Lung (tissue), 12 donors: Measurements from ENCODE around the gene GOLGA1. TPM values are rescaled to one million over a fixed set of nuclear protein-coding genes. Genes with fewer than 3 reads are reported as not detected.

ENCODE experiments used
- ATAC-seq: fragments of 200-7000 bp; cut with Tn5 transposase; one replicate; pipeline ENCODE4 v1.9.1; 2020; ENCODE audit warnings: moderate number of reproducible peaks; ENCODE audit not compliant: insufficient read depth, low FRiP score
- DNase-seq, 3 donors: peaks; one replicate each; pipeline ENCODE4 v3.0.0-alpha.2; 2013 to 2017
- H3K27ac ChIP-seq, 2 donors: one replicate each; pipeline ENCODE4 v1.5.1; 2013; ENCODE audit warnings: mild to moderate bottlenecking in 2 of 2, moderate library complexity in 2 of 2, control low read depth in 1 of 2, inconsistent platforms in 1 of 2, low read depth in 1 of 2, low read length in 1 of 2
- H3K27me3 ChIP-seq, 3 donors: one replicate each; pipeline ENCODE4 v1.5.1; 2013; ENCODE audit warnings: low read length in 2 of 3; ENCODE audit not compliant: control insufficient read depth in 3 of 3, insufficient read depth in 3 of 3
- H3K36me3 ChIP-seq, 4 donors: one replicate each; pipeline ENCODE4 v1.5.1; 2013; ENCODE audit warnings: low read length in 4 of 4, mild to moderate bottlenecking in 1 of 4, moderate library complexity in 1 of 4; ENCODE audit not compliant: control insufficient read depth in 4 of 4, insufficient read depth in 4 of 4
- H3K4me1 ChIP-seq, 5 donors: one replicate each; pipeline ENCODE4 v1.5.1; 2013; ENCODE audit warnings: low read length in 5 of 5, mild to moderate bottlenecking in 2 of 5, moderate library complexity in 1 of 5; ENCODE audit not compliant: control insufficient read depth in 5 of 5, insufficient read depth in 5 of 5
- H3K4me3 ChIP-seq: one replicate; pipeline ENCODE4 v1.5.1; 2013; ENCODE audit warnings: mild to moderate bottlenecking, control low read depth, moderate library complexity
- H3K9ac ChIP-seq, 2 donors: one replicate each; pipeline ENCODE4 v1.5.1; 2013; ENCODE audit warnings: low read length in 2 of 2, control low read depth in 1 of 2; ENCODE audit not compliant: insufficient read depth in 1 of 2
- H3K9me3 ChIP-seq, 4 donors: one replicate each; pipeline ENCODE4 v1.5.1; 2013; ENCODE audit warnings: low read length in 3 of 4, mild to moderate bottlenecking in 1 of 4, moderate library complexity in 1 of 4; ENCODE audit not compliant: control insufficient read depth in 4 of 4, insufficient read depth in 3 of 4
- CTCF ChIP-seq: IDR thresholded peaks from 2 replicates; pipeline ENCODE4 v1.5.1; 2012; ENCODE audit warnings: mild to moderate bottlenecking; ENCODE audit errors: control extremely low read depth, extremely low read depth
- WGBS, 2 donors: extraction: QIAGEN DNeasy Blood & Tissue Kit; methylation state at CpG; one replicate each; pipeline ENCODE4 v1.1.7; 2013; 5-methylcytosine and 5-hydroxymethylcytosine counted together
- polyA plus RNA-seq, 2 donors: library from polyadenylated mRNA; stranded (reverse); fragments of 200-250 nt; gene quantifications; one replicate each; pipeline ENCODE4 v1.2.1, GENCODE V29; 2013
- total RNA-seq, 2 donors: library from RNA; depleted of rRNA in 1 of 2; stranded (reverse); fragments of >200 nt in 1 of 2; gene quantifications; one replicate each; pipeline ENCODE4 v1.2.1, GENCODE V29; 2014 to 2021
- donor health status: control.
- donor health status: control.
- donor health status: Bipolar disorder and iron deficiency.
- donor health status: healthy.
- donor health status: DM: yes; HTN: yes; CAD: no.

GOLGA1 gene
- total and polyA plus RNA-seq, 4 donors = 6.2 to 20.4 (median 12.3) TPM

GRCh38 chr9:124835026-124835557 is 105.8 kb downstream of the GOLGA1 start:
- H3K27ac ChIP-seq = peak overlapping the region in 1 of 2 donors; percentile 79
- no peak for TF ChIP-seq CTCF
- H3K4me3 ChIP-seq = no peak overlapping the region
- no peaks in the 10 kb centered on the region for H3K36me3 ChIP-seq
- no peaks in the 10 kb centered on the region for H3K27me3 ChIP-seq
- ATAC-seq = no peak
- no peaks in the 10 kb centered on the region for H3K9me3 ChIP-seq
- no peak overlapping the region for H3K9ac ChIP-seq
- peak; percentile 85 to 90 (median 86) for DNase-seq
- peaks cover 4 to 24% (median 8%) of the 10 kb centered on the region in 5 donors for H3K4me1 ChIP-seq
- WGBS, 2 donors = 48 to 68% methylated on average over 13 of the region's 13 CpGs

DNA sequence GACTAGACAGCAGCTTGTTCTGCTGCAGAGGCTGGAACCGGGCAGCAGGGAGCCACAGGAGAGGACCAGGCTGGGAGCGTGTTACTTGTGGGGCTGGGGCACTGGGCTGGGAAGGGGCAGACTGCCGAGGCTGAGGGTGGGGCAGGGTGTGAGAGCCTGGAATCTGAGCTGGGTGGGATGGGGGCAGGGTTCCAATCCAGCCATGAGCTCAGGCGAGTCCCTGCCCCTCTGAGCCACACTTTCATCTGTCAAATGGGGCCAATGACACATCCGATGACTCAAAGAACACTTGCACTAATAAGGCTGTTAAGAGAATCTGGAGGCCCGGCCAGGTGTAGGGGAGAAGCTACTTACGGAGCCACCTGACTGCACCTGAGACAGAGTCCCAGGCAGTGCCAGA is 106.3 kb downstream of the GOLGA1 start:
- H3K36me3 ChIP-seq = no peaks in the 10 kb centered on the region
- H3K9ac ChIP-seq = no peak overlapping the region
- DNase-seq = no peak
- H3K27me3 ChIP-seq = no peaks in the 10 kb centered on the region
- no peak for TF ChIP-seq CTCF
- H3K4me3 ChIP-seq = no peak overlapping the region
- no peaks in the 10 kb centered on the region for H3K9me3 ChIP-seq
- 70 to 85% methylated on average over 7 of the region's 7 CpGs for WGBS, 2 donors
- no peak for ATAC-seq
- peaks cover 4 to 24% (median 8%) of the 10 kb centered on the region in 5 donors for H3K4me1 ChIP-seq
- H3K27ac ChIP-seq = peak overlapping the region in 1 of 2 donors; percentile 79

GRCh38 chr9:124831642-124832364 is 109.1 kb downstream of the GOLGA1 start:
- ATAC-seq (no peak), DNase-seq (peak in 1 of 3 donors; percentile 48)
- Histone ChIP-seq H3K27ac (peak overlapping the region; percentile 7 to 55), H3K27me3 (no peaks in the 10 kb centered on the region), H3K9ac (no peak overlapping the region), H3K4me3 (no peak overlapping the region), H3K4me1 (peaks cover 4 to 27% (median 8%) of the 10 kb centered on the region in 5 donors), H3K9me3 (no peaks in the 10 kb centered on the region), H3K36me3 (no peaks in the 10 kb centered on the region)
- 43 to 63% methylated on average over 9 of the region's 9 CpGs for WGBS, 2 donors
- TF ChIP-seq CTCF = no peak
